ENCODE measurements around the gene TNFRSF19.

Gene TNFRSF19

GRCh38 chr13:23715762-23716235 is 145.6 kb downstream of the TNFRSF19 start:
- DNase-seq (ENCODE audit: low read depth in 1 of 2, low spot score in 1 of 2): no peak
- Histone ChIP-seq H3K27me3 (ENCODE audit: insufficient read depth, poor library complexity, severe bottlenecking) (no peaks in the 10 kb centered on the region), H3K4me3 (replicated peaks; ENCODE audit: insufficient read depth, low read length) (no peak overlapping the region), H3K27ac (replicated peaks) (no peak overlapping the region)
- no peak for TF ChIP-seq GABPA (IDR thresholded peaks at IDR 0.05; ENCODE audit: low read depth)
- no peak for TF ChIP-seq SPI1 (IDR thresholded peaks at IDR 0.05; ENCODE audit: borderline replicate concordance, low read depth)
- TF ChIP-seq CTCF (IDR thresholded peaks at IDR 0.05; ENCODE audit: insufficient read depth, low read length): no peak
- no peak for TF ChIP-seq REST (IDR thresholded peaks at IDR 0.05; ENCODE audit: insufficient replicate concordance, low read depth)
- no peak for TF ChIP-seq POLR2AphosphoS5 (IDR thresholded peaks at IDR 0.05; ENCODE audit: low read depth)

GRCh38 chr13:23716401-23716800 is 146.2 kb downstream of the TNFRSF19 start:
- no peak for DNase-seq (ENCODE audit: low read depth in 1 of 2, low spot score in 1 of 2)
- Histone ChIP-seq H3K27ac (replicated peaks) (no peak overlapping the region), H3K27me3 (ENCODE audit: insufficient read depth, poor library complexity, severe bottlenecking) (no peaks in the 10 kb centered on the region), H3K4me3 (replicated peaks; ENCODE audit: insufficient read depth, low read length) (no peak overlapping the region)
- TF ChIP-seq GABPA (IDR thresholded peaks at IDR 0.05; ENCODE audit: low read depth): no peak
- TF ChIP-seq REST (IDR thresholded peaks at IDR 0.05; ENCODE audit: insufficient replicate concordance, low read depth): no peak

GRCh38 chr13:23718996-23719395 is 148.8 kb downstream of the TNFRSF19 start:
- Histone ChIP-seq H3K4me3 (replicated peaks; ENCODE audit: insufficient read depth, low read length) (no peak overlapping the region), H3K27me3 (ENCODE audit: insufficient read depth, poor library complexity, severe bottlenecking) (no peaks in the 10 kb centered on the region), H3K27ac (replicated peaks) (no peak overlapping the region)
- TF ChIP-seq GABPA (IDR thresholded peaks at IDR 0.05; ENCODE audit: low read depth) (no peak), POLR2AphosphoS5 (IDR thresholded peaks at IDR 0.05; ENCODE audit: low read depth) (no peak), REST (IDR thresholded peaks at IDR 0.05; ENCODE audit: insufficient replicate concordance, low read depth) (no peak)
- DNase-seq (ENCODE audit: low read depth in 1 of 2, low spot score in 1 of 2): no peak

GRCh38 chr13:23722726-23723453 is 152.7 kb downstream of the TNFRSF19 start:
- H3K4me3 ChIP-seq (replicated peaks; ENCODE audit: insufficient read depth, low read length): no peak overlapping the region
- DNase-seq (ENCODE audit: low read depth in 1 of 2, low spot score in 1 of 2): no peak
- no peak overlapping the region for H3K27ac ChIP-seq (replicated peaks)
- TF ChIP-seq REST (IDR thresholded peaks at IDR 0.05; ENCODE audit: insufficient replicate concordance, low read depth) (no peak), POLR2AphosphoS5 (IDR thresholded peaks at IDR 0.05; ENCODE audit: low read depth) (no peak), GABPA (IDR thresholded peaks at IDR 0.05; ENCODE audit: low read depth) (no peak), CTCF (IDR thresholded peaks at IDR 0.05; ENCODE audit: insufficient read depth, low read length) (no peak), SPI1 (IDR thresholded peaks at IDR 0.05; ENCODE audit: borderline replicate concordance, low read depth) (no peak)
- no peaks in the 10 kb centered on the region for H3K27me3 ChIP-seq (ENCODE audit: insufficient read depth, poor library complexity, severe bottlenecking)
